ENCODE data around the gene SLC43A2. TPM values are rescaled to one million over a fixed set of nuclear protein-coding genes. Genes with fewer than 3 reads are reported as not detected.

Gene SLC43A2
- total RNA-seq, 1 experiment from 2014 or later, result 12.6 TPM

- peaks cover 5 to 22% of the 10 kb centered on the region in 2 experiments; a peak in 3 of 4 replicates for H3K4me1 ChIP-seq (ENCODE audit: control insufficient read depth in 1 of 2, insufficient read depth in 2 of 2, low read length in 2 of 2)
- H3K9me2 ChIP-seq (ENCODE audit: insufficient read depth), result no peaks in the 10 kb centered on the region
- no peak overlapping the region for H3K4me2 ChIP-seq (ENCODE audit: low read length)
- ATAC-seq (no peak), DNase-seq (ENCODE audit: low read depth, low spot score) (no peak)
- H3K9me3 ChIP-seq (ENCODE audit: control insufficient read depth in 1 of 2, insufficient read depth in 1 of 2, low read depth in 1 of 2, low read length in 2 of 2), result no peaks in the 10 kb centered on the region
- POLR2A ChIA-PET, result no interaction called here
- BruUV-seq (replicated peaks), result no TSS peak
- peaks cover 4 to 24% of the 10 kb centered on the region in 2 experiments; a peak in 2 of 4 replicates for H3K36me3 ChIP-seq (ENCODE audit: control insufficient read depth in 1 of 2, insufficient read depth in 2 of 2, low read length in 2 of 2)
- H3K79me2 ChIP-seq (ENCODE audit: insufficient read depth, low read length), result peaks cover 76% of the 10 kb centered on the region
- TF ChIP-seq JUND (IDR thresholded peaks at IDR 0.05) (no peak), RAD21 (IDR thresholded peaks at IDR 0.05; ENCODE audit: low read depth) (no peak), CBX3 (IDR thresholded peaks at IDR 0.05; ENCODE audit: low read depth) (no peak), SIN3A (IDR thresholded peaks at IDR 0.05; ENCODE audit: low read depth) (no peak), SP1 (IDR thresholded peaks at IDR 0.05; ENCODE audit: low read depth) (no peak), EZH2 (IDR thresholded peaks at IDR 0.05) (no peak), MAX (IDR thresholded peaks at IDR 0.05) (no peak), REST (IDR thresholded peaks at IDR 0.05; ENCODE audit: low read depth) (no peak)
- H2AFZ ChIP-seq (ENCODE audit: low read depth, low read length, poor library complexity, severe bottlenecking), result no peak overlapping the region
- no peak overlapping the region for H3K27ac ChIP-seq (ENCODE audit: low read depth, low read length)
- H3K9ac ChIP-seq (ENCODE audit: low read length), result no peak overlapping the region
- H3K4me3 ChIP-seq (replicated peaks in 1 of 2; ENCODE audit: low read depth in 1 of 2, low read length in 2 of 2), result no peak overlapping the region
- RAD21 ChIA-PET (ENCODE audit: low non-redundant PET in 1 of 2, low total read pairs in 2 of 2, uncharacterized antibody in 2 of 2, unreplicated experiment in 2 of 2), result no interaction called here
- CTCF ChIA-PET, result interaction anchor here (0.9 kb wide), 1 partner anchor 15 kb away, joined by 3 read pairs; no protein-coding TSS in a partner anchor
- no peaks in the 10 kb centered on the region for H3K27me3 ChIP-seq (ENCODE audit: insufficient read depth, low read length)
- intact Hi-C loops (cut with micrococcal nuclease), result no loop called here
- H4K20me1 ChIP-seq (ENCODE audit: insufficient read depth), result peaks cover 6% of the 10 kb centered on the region; the same call in 1 of the 2 replicates
Observed at GRCh38 chr17:1559047-1560043, 69.3 kb downstream of the SLC43A2 start.
